GM19328 (cell line): ENCODE data around the gene CABP2.
"Not testable (repeated sequence)": the region's sequence is repeated elsewhere in the genome, so short reads cannot be mapped to it uniquely, and the experiment has no call there.

Experiments
- ATAC-seq: cut with Tn5 transposase; IDR thresholded peaks from one replicate; pipeline ENCODE4 v1.9.1; 2021; ENCODE audit warnings: mild to moderate bottlenecking, moderate library complexity; ENCODE audit not compliant: unreplicated experiment

The CABP2 gene

DNA sequence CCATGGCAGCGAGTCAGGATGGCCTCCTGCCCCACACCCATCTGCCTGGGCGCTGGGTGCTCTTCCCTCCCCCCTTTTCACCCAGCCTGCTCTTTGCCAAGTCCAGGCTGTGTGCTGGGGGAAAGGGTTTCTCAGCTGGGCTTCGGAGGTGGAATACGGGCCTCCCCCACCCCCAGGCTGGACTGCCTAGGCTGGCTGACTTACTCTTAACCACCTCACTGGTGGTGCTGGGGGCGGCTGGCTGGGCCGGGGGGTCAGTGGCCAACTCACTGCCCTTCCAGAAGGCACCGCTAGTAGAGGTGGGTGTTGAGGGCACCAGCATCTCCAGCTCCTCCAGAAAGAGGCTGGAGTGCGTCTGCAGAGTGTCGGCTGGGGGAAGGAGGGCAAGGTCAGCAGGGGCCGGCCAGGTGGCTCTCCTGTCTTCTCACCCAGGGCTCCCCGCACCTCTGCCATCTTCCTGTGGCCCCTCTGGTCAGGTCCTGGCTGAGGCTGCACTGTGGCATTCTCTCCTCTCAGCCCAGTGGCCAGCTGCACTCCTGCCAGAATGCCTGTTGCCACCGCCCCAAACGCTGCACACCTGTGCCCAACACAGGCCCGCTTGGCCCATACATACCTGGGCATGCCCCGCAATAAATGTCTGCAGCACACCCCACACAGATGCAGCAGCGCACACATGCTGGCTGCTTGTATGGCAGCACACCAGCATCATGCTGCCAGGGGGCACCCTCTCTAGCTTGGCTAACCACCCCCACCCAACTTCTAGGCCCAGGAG is 27.8 kb downstream of the CABP2 start:
- no peak for ATAC-seq

GRCh38 chr11:67494371-67495233 is 28.6 kb downstream of the CABP2 start:
- no peak for ATAC-seq

- no peak for ATAC-seq
Measured at GRCh38 chr11:67493548-67494370, 29.5 kb downstream of the CABP2 start.

GRCh38 chr11:67492801-67493547 is 30.3 kb downstream of the CABP2 start:
- ATAC-seq = no peak

DNA sequence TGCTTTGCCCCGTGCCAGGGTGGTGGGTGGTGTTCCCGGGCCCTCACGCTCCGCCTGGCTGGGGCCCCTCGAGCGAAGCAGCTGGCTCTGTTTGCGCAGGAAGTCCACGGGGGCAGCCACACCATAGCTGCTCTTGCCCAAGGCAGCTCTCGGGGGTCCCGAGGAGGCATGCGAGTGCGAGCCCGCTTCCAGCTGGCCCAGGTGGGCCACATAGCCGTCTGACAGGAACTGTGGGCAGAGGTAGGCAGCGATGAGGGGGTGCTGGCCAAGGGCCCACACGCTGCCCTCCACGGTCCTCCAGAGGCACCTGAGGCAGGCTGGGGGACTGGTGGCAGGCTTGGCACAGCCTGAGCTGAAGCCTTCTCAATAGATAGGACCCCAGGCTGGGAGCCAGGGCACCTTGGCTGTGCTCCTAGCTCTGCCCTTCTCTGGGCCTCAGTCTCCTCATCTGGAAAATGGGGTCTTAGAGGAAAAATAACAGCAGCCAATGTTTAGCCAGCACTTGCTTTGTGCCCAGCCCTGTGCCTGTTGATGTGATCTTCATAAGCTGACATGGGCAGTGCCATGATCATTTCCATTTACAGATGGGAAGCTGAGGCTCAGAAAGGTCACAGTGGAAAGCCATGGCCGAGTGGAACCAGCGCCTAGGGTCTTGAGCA is 31.0 kb downstream of the CABP2 start:
- no peak for ATAC-seq

GRCh38 chr11:67491276-67492068 is 31.8 kb downstream of the CABP2 start:
- no peak for ATAC-seq

DNA sequence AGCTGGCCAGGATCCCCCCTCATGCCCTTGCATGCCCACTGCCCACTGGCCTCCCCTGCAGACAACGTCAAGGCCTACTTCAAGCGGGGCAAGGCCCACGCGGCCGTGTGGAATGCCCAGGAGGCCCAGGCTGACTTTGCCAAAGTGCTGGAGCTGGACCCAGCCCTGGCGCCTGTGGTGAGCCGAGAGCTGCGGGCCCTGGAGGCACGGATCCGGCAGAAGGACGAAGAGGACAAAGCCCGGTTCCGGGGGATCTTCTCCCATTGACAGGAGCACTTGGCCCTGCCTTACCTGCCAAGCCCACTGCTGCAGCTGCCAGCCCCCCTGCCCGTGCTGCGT is 32.5 kb downstream of the CABP2 start:
- no peak for ATAC-seq

- ATAC-seq = no peak
Measured at GRCh38 chr11:67489885-67490726, 33.1 kb downstream of the CABP2 start.

DNA sequence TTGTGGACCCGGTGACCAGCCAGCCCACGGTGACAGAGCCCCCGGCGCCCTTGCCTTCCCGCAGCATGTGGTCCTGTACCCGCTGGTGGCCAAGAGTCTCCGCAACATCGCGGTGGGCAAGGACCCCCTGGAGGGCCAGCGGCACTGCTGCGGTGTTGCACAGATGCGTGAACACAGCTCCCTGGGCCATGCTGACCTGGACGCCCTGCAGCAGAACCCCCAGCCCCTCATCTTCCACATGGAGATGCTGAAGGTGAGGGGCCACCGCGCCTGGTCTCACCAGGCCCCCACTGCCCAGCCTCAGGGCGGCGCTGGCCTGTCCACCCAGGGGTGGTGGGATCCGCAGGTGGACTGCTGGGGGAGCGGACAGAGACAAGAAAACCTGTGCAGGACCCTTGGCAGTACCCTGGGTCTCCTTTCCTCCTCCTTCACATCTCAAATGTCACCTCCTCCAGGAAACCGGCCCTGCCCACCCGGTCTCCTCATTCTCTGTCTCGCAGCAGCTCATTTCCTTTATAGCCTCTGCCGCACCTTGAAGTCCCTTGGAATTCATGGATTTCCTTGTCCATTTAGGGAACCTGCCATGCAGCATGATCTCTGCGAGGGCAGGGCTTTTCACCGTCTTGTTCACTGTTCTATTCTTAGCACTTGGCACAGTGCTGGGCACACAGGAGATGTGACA is 33.9 kb downstream of the CABP2 start:
- no peak for ATAC-seq

DNA sequence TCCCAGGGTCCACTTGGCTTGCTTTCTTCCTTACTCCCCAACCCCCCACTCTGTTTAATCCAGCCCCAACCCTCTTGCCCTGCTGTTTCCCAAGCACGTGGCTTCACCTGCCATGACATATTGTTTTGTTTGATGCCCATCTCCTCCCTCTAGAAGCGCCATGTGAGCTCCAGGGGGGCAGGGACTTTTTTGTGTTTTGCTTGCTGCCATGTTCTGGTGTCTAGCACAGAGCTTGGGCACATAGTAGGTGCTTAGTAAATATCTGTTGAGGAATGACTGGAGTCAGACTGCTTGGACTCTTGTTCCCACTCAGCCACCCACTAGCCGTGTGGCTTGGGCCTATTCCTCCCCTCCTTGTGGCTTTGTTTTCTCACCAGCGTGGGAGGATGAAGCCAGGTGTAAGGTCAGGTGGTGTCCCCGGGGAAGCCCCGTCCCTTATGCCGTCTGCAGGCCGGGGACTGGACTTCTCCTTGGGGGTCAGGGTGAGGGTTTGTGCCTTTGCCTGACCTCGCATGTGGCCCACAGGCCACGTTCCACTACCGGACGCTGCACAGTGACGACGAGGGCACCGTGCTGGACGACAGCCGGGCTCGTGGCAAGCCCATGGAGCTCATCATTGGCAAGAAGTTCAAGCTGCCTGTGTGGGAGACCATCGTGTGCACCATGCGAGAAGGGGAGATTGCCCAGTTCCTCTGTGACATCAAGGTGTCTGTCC is 36.6 kb downstream of the CABP2 start:
- peak; percentile 37 for ATAC-seq

- not testable (repeated sequence) for ATAC-seq
Measured at GRCh38 chr11:67485873-67486361, 37.3 kb downstream of the CABP2 start.

DNA sequence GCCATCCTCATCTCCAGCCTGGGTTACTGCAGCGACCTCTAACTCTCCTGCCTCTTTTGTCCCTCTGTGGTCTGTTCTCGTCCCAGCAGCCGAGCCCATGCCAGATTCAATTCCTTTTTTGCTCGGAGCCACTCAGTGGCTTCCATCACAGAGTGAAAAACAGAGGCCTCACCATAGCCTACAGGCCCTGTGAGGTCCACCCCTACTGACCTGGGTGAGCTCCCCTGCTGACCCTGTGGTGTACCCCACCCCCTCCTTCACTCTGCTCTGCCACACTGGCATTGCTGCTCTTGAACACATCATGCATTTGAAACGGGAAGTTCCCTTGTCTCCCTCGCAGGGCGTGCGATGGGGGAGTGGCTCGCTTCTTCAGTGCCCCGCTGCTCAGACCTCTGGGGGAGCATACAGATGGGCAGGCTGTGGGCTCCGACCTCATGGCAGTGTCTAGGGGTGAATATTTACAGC is 38.4 kb downstream of the CABP2 start:
- no peak for ATAC-seq

DNA sequence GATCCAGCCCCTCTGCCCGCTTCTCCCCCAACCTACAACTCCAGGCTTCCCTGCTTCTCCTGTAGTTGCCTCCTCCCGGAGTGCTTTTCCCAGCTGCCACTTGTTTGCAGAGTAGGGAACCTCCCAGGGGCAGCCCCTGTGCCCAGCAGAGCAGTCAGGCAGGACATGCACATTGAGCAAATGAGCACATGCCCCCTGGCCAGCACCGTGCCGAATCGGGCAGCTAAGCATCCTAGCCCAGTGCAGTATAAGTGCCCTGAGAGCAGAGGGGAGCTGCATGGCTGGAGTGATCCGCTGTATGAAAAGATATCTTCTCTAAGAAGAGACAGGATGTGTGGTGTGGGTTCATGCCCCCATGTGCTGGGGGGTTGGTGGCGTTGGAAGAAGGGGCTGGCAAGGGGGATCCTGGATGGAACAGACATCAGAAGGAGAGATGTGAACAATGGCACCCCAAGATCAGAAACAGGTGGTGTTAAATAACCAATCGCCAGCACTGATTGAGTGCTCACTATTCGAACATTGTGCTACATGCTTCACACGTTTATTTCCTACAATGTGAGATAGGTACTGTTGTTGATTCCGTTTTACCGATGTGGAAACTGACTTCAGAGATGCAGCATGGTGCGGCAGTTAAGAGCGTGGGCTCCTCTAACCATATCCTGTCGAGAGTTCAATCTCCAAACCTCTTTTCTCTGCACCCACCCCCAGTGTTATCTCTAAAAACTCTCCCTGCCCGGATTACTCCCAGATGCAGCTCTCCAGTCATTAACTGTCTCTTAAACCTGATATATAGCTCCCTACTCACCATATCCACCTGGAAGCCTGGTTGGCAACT is 39.2 kb downstream of the CABP2 start:
- ATAC-seq = no peak

- peak; percentile 59 for ATAC-seq
Measured at GRCh38 chr11:67482827-67483798, 40.1 kb downstream of the CABP2 start, which contains the start of gene AIP. Gene AIP (plus strand): TSS chr11:67483026. CDS start chr11:67483159, 133 bp downstream.
